ENCODE measurements around the gene THOC6.

Gene THOC6

DNA sequence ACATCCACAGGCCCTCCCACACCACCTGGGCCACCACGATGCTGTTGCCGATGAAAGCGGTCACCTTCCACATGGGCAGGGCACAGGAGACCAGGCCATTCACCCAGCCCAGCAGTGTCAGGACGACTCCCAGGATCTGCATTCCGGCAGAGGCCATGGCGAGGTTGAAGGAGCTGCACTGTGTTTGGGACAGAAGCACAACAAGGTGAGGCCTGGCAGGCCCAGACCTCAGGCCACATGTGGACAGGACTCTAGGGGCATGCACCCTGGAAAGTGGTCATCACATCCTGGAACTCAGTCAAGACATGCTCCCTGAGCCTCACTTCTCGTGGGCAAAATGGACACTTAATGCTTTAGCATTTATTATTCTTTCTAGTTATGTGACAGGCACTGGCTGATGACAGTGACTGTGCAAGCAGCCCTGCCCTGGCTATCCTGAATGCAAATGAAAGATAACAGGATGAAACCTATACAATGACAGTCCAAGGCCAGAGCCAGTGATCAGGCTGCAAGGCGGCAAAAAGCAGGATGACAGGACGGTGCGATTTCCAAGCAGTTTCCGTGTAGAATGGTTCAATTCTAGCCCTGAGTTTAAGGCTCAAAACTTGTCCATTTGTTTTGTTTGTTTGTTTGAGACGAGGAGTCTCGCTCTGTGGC lies 7.8 kb upstream of the THOC6 start:
- no peak for DNase-seq (ENCODE audit: low read depth in 3 of 3)

DNA sequence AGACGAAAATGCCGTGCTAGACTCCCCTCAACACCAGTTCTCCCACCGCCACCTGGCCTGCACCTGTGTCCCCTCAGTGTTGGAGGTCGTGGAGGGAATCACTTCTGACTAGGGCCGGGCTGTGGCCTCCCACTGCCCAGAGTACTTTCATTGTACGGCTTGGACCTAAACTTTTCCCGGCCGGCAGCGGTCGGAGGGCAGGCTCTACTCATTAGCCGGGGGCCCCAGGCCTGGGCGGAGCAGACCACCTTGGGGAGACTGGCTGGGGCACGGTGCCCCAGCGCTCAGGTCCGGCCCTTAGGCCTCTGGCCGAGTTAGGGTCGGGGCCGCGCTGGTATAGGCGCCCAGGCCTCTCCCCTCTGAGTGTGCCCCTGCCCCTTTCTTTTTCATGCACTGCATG lies 6.5 kb upstream of the THOC6 start:
- DNase-seq (ENCODE audit: low read depth in 3 of 3): no peak

- DNase-seq (ENCODE audit: low read depth in 3 of 3): peak in 1 of 3 donors; percentile 21
Observed at GRCh38 chr16:3017794-3018506, 5.9 kb upstream of the THOC6 start, which contains the start of gene CLDN6. Gene CLDN6 (minus strand): TSS chr16:3018183. CDS start chr16:3016021, 2,162 bp downstream.

DNA sequence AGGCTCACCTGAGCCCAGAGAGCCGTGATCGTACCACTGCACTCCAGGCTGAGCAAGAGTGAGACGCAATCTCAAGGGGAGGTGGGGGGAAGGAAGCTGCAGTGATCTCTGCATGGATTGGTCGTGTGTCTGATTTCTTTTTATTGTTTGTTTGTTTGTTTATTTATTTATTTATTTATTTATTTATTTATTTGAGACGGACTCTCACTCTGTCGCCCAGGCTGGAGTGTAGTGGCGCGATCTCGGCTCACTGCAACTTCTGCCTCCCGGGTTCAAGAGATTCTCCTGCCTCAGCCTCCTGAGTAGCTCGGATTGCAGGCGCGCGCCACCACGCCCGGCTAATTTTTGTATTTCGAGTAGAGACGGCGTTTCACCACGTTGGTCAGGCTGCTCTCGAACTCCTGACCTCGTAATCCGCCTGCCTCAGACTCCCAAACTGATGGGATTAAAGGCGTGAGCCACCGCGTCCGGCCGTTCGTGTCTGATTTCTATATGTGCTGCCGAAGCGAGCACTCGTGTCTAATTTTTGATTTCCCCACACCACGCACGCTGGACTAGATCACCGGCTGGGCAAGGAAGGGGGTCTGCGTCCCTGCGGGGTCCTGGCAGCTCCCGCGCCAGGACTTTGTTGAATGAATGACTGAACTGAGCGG lies 4.1 kb upstream of the THOC6 start:
- DNase-seq (ENCODE audit: low read depth in 3 of 3): no peak

GRCh38 chr16:3020247-3020603 lies 3.6 kb upstream of the THOC6 start, which contains the start of gene TNFRSF12A:
Gene TNFRSF12A (plus strand): TSS chr16:3020368. CDS start chr16:3020398, 30 bp downstream.
- peak in 1 of 3 donors; percentile 38 for DNase-seq (ENCODE audit: low read depth in 3 of 3)

GRCh38 chr16:3020604-3021448 lies 3.0 kb upstream of the THOC6 start:
- peak in 1 of 3 donors; percentile 22 for DNase-seq (ENCODE audit: low read depth in 3 of 3)

DNA sequence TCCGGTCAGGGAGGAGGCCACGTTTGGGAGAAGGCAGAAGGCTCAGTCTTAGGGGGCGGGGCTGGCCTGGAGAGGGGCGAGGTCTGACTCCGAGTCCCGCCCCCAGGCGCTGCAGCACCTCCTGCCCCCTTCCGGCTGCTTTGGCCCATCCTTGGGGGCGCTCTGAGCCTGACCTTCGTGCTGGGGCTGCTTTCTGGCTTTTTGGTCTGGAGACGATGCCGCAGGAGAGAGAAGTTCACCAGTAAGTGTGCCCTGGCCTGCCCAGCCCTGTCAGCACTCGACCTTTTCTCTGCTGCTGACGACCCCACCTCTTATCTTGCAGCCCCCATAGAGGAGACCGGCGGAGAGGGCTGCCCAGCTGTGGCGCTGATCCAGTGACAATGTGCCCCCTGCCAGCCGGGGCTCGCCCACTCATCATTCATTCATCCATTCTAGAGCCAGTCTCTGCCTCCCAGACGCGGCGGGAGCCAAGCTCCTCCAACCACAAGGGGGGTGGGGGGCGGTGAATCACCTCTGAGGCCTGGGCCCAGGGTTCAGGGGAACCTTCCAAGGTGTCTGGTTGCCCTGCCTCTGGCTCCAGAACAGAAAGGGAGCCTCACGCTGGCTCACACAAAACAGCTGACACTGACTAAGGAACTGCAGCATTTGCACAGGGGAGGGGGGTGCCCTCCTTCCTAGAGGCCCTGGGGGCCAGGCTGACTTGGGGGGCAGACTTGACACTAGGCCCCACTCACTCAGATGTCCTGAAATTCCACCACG lies 2.2 kb upstream of the THOC6 start:
- peak; percentile 76 to 91 (median 88) for DNase-seq (ENCODE audit: low read depth in 3 of 3)

- DNase-seq (ENCODE audit: low read depth in 3 of 3): peak; percentile 72 to 92 (median 86)
Observed at GRCh38 chr16:3022208-3022683, 1.6 kb upstream of the THOC6 start.

DNA sequence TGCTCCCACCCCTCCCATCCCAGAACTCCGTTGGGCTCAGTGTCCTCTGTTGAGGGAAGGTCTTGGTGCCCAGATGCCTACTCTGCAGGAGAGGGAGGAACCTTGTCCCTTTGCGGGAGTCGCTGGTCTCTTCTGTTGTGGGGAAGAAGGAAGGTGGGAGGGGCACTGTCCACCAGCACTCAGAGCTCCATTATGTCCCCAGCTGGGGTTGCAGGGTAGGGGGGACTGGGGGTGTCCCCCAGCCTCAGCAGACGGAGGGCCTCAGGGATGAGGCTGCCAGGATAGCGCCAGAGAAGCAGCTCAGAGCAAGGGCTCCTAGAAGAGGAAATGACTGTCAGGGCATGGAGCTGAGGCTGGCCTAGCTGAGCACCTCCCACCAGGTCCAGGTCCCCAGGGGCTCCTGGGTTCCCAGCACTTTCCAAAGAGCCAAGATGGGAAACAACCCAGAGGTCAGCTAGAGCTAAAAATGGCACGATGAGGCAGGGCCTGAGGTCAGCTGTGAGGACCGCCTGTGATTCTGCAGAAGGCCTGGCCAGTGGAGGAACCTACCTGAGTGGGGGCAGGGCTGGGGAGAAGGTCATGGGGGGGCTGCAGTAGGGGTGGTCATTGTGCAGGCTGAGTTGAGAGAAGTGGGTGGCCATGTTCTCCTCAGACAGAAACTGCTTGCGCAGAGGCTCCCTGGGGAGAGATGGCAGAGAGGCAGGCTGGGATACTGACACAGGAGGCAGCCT lies 986 bp upstream of the THOC6 start:
- DNase-seq (ENCODE audit: low read depth in 3 of 3): no peak

DNA sequence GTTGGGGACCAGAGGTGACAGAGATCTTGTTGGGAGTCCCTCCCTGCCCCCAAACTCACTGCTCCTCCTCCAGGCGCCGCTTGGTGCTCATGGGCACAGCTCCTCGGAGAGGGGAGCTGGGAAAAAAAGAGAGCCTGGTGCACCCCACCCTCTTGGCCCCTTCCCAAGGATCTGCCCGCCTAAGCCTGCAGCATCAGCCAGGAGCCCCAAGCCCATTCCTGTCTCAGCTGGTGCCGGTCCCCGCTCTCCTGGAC lies 493 bp upstream of the THOC6 start:
- no peak for DNase-seq (ENCODE audit: low read depth in 3 of 3)

GRCh38 chr16:3025032-3026002 lies 1.5 kb downstream of the THOC6 start:
- DNase-seq (ENCODE audit: low read depth in 3 of 3): no peak

GRCh38 chr16:3026003-3026378 lies 2.2 kb downstream of the THOC6 start:
- DNase-seq (ENCODE audit: low read depth in 3 of 3): no peak

DNA sequence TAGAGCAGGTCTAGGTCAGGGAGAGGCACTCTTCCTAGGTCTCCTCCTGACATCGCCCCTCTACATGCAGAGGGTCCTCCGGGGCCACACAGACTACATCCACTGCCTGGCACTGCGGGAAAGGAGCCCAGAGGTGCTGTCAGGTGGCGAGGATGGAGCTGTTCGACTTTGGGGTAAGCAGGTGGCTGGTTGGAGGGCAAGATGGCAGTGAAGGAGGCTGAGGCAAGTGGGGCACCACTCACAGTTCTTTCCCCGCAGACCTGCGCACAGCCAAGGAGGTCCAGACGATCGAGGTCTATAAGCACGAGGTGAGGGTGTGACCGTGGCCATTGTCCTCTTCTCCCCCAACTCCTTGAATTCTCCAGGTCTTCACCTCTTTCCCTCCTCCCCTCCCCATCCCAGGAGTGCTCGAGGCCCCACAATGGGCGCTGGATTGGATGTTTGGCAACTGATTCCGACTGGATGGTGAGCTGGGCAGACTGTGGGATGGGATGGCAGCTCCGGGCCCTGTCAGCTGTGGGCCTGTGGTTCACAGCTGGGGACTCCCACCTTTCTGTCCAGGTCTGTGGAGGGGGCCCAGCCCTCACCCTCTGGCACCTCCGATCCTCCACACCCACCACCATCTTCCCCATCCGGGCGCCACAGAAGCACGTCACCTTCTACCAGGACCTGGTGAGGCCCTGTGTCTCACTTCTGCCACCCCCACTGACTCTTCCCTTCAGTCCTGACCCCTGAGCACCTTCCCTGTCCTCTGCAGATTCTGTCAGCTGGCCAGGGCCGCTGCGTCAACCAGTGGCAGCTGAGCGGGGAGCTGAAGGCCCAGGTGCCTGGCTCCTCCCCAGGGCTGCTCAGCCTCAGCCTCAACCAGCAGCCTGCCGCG lies 3.0 kb downstream of the THOC6 start:
- no peak for DNase-seq (ENCODE audit: low read depth in 3 of 3)

DNA sequence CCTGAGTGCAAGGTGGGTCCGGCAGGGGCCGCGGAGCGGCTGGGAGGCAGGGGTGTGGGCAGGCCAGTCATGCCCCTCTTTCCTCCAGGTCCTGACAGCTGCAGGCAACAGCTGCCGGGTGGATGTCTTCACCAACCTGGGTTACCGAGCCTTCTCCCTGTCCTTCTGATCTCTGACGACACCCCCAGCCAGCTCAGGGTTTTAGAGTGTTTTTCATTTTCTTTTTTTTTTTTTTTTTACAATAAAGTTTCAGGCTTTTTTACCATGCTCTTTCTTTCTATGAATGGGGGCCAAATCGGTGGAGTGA lies 3.6 kb downstream of the THOC6 start:
- DNase-seq (ENCODE audit: low read depth in 3 of 3): no peak

GRCh38 chr16:3027983-3028715 lies 4.3 kb downstream of the THOC6 start:
- peak; percentile 77 to 90 (median 83) for DNase-seq (ENCODE audit: low read depth in 3 of 3)

- DNase-seq (ENCODE audit: low read depth in 3 of 3): no peak
Observed at GRCh38 chr16:3028716-3029319, 5.0 kb downstream of the THOC6 start.

GRCh38 chr16:3029491-3030221 lies 5.8 kb downstream of the THOC6 start:
- peak in 1 of 3 donors; percentile 29 for DNase-seq (ENCODE audit: low read depth in 3 of 3)
